ENCODE results near the gene KLF16.

The KLF16 gene

DNA sequence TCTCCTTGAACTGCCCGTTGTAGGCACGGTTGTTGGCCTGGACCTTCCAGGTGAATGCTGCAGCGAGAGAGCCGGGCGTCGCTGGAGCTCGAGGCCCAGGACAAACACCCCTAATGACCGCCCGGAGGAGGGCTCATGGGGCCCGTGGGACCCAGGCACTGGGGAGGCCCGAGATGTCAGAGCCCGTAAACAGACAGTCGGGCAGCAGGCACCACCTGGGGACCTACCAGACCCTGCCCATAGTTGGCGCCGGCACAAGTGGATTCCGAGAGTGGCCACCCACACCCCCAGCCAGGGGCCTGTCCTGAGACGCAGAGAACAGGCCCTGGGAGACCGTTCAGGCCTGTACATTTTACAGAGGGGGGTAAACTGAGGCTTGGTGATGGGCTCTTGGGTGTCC lies 53.7 kb downstream of the KLF16 start:
- no peak for DNase-seq (ENCODE audit: low read depth in 2 of 2, low spot score in 1 of 2)

DNA sequence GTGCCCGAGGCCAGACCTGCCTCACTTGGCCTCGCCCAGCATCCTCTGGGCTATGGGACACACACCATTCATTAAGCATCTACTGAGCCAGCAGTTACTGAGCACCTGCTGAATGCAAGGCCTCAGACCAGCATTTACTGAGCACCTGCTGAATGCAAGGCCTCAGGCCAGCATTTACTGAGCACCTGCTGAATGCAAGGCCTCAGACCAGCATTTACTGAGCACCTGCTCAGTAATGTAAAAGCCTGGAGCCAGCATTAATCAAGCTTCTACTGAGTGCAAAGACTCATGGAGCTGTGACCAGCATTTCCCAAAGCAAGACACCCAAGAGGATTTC lies 55.0 kb downstream of the KLF16 start:
- no peak for DNase-seq (ENCODE audit: low read depth in 2 of 2, low spot score in 1 of 2)

DNA sequence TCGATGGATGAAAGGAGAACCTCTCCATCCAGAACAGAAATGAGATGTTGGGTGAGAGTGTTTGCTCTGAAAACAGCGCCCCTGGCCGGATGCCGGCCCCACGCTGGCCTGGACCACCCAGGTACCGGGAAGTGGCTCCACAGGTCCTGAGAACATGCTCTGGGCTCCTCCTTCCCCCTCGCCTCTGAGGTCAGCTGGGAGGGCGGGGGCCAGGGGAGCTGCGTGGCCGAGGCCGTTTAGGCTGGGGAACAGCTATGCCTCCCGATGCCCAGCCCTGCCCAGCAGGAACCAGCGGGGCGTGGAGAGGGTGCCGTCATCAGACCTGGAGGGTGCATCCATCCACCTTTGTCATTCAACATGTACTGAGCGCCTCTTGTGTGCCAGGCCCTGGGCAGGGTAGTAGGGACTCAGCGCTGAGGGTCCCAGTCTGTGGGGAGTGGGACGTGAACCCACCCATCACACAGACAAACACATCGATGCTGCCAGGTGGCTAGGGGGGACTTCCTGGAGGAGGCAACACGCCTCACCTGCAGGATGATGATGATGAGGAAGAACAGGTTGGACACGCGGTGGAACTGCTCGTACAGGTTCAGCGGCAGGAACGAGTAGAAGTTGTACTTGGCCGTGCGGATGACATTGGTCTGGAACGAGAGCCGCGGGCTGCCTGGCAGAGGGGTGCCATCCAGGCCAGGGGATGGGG lies 55.5 kb downstream of the KLF16 start:
- DNase-seq (ENCODE audit: low read depth in 2 of 2, low spot score in 1 of 2), result no peak

DNA sequence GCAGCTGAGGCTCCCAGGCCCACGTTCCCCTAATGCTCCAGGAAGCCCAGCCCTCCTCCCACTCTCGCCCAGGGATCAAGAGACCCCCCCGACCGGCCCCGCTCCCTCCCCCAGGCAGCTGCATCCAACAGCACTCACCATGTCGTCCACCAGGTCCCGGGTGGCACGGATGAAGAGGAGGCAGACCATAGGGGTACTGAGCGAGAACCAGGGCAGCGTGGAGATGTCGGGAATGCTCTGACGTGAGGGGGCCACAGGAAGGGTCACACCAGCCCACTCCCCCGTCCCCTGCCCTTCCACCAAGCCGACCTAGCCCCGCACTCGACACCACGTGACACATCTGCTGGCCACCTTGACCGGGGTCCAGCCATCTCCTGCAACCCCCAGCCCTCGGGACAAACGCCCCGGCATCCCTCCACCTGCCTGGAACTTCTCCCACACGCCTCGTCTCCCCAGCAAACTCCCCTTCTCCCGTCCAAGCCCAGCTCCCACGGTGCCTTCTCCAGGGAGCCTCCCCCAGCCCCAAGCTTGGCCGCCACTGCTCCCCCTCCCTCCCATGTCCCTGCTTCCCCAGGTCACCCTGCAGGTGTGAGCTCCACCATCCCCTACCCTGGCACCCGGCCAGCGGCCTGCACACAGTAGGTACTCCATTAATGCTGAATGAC lies 56.2 kb downstream of the KLF16 start:
- no peak for DNase-seq (ENCODE audit: low read depth in 2 of 2, low spot score in 1 of 2)

DNA sequence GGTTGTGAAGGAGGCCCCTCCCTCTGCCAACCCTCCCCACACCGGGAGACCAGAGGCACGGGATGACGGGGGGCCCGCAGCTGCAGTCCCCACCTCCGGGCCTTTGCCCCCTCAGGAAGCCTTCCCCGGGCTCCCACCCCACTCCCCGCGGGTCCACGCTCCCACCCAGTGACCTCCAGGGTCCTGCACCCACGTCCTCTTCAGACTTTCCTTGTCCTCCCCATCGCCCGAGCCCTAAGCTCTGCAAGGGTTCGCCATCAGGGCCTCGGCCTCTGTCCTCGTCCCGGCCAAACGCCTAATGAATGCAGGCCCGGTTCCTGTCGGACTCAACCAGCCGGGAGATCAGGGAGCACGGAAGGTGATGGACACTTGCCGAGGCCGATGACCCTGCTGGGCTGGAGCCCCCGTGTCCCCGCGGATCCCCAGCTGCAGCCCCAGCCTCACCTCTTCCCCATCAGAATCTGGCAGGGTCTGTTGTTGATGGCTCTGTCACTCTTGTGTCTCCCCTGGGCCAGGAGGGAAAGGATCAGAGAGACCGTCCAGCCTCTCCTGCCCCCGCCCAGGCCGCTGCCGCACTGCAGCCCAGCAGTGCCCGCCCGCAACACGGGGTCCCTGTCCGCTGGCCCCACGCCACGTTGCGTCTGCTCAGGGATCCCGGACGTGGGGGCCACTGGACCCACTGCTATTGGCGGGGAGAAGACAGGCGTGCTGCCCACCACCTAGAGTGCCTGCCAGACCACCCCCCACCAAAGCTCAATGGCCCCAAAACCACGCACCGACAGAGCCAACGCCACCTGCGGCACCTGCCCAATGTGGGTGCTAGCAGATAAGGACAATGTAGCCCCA lies 57.0 kb downstream of the KLF16 start:
- no peak for DNase-seq (ENCODE audit: low read depth in 2 of 2, low spot score in 1 of 2)

DNA sequence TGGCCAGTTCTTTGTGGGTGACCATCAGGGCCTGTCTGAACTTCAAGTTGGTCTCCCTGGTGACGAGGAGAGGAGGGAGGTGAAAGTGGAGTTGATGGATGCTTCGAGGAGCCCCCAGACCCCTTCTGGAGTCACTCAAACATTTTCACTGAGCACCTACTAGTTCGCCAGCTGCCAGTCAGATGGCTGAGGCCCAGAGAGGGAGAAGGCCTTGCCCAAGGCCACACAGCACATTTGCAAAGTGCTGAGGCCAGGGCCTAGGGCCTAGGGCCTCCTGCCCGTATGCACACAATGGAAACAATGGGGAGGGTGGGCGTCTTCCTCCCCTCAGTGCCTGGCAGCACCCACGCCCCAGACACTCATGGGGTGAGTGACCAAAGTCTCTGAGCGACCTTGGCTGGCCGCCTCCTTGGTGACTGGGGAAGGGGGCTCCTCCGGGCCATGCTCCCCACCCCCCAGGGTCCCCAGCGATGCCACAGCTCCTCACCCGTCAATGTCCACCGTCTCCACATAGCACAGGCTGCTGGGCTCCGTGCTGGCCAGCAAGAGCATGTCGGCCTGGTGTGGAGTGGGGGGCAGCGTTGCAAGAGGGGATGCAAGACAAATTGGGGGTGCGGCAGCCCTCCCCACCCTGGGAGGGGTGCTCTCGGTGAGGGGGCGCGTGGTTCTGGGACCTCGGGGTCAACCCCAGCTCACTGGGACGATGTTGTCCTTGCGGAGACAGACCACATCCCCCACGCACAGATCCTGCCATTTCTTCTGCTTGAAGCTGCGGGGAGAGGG lies 57.8 kb downstream of the KLF16 start:
- DNase-seq (ENCODE audit: low read depth in 2 of 2, low spot score in 1 of 2), result no peak

DNA sequence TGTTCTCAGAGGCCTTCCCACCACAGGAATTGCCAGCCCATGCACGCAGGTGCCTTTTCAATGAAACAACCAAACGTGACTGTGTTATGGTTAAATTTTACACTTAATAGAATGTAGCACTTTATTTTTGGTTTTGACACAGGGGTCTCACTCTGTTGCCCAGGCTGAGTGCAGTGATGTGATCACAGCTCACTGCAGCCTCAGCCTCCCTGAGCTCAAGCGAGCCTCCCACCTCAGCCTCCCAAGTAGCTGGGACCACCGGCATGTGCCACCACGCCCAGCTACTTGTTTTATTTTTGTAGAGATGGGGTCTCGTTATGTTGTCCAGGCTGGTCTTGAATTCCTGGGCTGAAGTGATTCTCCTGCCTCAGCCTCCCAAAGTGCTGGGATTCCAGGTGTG lies 58.5 kb downstream of the KLF16 start:
- DNase-seq (ENCODE audit: low read depth in 2 of 2, low spot score in 1 of 2), result no peak
